GM19238 (cell line): Measurements from ENCODE around the gene APOM.

Experiments used
- DNase-seq: peaks from one replicate; pipeline ENCODE4 v3.0.0; 2011; ENCODE audit warnings: low spot score; ENCODE audit not compliant: insufficient read length

Gene APOM

DNA sequence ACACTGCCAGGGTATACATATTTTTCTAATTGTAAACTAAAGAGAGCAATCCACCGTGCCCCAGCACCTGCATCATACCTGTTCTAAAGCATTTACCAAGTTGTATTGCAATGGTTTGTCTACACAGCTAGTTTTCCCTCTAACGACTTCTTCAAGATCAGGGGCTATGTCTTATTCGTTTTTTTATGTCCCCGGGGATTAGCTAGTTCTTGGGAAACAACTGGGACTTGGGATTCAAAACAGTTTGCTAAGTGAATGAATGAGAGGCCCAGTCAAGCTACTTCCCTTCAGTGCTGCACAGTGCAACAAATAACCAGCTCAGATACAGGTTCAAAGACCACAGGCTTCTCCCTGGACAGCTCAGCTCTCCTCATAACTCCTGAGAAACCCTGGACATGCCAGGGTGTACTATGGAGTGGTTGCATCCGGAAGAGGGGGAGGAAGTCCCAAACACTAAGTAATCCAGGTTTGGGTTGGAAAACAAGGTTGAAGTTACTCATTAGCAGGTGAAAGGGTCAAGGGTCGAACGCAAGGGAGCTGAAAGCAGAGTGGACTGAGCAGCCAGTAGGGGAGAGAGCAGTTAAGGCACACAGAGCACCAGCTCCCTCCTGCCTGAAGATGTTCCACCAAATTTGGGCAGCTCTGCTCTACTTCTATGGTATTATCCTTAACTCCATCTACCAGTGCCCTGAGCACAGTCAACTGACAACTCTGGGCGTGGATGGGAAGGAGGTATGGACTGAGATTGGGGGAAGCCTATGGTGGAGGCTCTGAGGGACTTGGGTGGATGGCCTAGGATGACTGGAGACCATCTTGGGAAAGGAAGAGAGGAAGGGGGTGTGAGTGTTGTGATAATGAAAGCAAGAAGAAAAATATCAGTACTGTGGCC, at the start of gene APOM:
TSS of gene APOM (plus strand) at position 546 of the 889 bp plus-strand sequence. CDS start at position 619, 73 bp downstream.
- DNase-seq: no peak

DNA sequence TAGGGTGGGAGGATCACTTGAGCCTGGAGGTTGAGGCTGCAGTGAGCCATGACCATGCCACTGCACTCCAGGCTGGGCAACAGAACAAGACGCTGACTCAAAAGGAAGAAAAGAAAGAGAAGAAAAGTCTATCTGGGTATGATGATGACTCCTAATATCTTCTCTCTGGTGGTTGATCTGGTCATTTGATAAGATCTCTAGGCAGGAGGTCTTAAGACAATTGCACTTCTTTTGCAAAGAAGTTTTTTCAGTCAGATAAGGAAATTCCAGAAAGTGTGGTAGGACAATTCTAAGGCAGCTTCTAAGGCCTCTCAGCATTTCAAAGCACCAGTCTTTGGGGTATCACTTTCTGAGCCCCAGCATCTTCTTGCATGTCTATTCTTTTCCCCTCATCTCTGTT, 48.4 kb upstream of the APOM start:
- no peak for DNase-seq

DNA sequence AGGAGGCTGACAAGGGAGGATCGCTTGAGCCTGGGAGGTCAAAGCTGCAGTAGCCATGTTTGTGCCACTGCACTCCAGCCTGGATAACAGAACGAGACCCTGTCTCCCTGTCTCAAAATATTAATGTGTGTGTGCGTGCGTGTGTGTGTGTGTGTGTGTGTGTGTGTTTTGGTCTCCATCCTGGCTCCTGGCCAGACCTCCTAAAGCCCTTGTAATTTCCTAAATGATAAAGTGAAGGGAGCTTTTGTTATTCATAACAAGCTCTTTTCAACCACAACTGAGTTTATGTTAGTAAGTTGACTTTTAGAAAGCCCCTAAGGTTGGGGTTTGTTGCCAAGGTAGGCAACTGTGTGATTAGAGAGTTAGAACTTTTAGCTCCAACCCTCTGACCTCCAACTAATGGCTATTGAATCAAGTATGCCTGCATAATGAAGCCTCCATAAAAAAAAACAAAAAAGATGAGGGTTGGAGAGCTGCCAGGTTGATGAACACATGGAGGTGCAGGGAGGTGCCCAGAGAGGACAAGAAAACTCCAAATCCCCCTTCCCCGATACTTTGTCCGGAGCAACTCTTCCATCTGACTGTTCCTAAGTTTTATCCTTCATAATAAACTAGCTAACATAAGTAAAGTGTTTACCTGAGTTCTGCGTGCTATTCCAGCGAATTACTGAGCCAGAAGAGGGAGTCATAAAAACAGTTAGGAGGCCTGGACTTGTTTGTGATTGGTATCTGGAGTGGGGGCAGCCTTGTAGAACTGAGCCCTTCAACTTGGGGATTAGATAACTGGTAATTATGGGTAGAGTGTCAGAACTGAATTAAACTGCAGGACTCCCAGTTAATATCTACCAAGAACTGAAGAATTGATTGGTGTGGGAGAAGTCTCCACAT, 45.9 kb upstream of the APOM start:
- no peak for DNase-seq

DNA sequence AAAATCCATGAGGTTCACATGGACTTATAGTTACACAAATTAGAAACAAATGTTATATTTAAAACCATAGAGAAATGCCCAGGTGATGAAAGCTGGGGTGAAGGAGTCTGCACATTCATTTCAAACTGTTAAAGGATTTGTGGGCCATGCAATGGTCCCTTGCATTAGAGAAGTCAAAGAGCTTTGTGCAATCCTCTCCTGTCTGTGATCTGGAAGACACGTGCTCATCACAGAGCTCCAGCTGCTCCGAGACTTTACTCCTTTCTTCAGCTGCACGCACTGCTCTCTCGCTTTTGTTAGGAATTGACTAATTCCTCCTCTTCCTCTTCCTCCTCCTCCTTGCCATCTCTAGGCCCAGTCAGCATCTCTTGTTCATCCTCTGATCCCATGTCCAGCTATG, 44.7 kb upstream of the APOM start:
- no peak for DNase-seq

DNA sequence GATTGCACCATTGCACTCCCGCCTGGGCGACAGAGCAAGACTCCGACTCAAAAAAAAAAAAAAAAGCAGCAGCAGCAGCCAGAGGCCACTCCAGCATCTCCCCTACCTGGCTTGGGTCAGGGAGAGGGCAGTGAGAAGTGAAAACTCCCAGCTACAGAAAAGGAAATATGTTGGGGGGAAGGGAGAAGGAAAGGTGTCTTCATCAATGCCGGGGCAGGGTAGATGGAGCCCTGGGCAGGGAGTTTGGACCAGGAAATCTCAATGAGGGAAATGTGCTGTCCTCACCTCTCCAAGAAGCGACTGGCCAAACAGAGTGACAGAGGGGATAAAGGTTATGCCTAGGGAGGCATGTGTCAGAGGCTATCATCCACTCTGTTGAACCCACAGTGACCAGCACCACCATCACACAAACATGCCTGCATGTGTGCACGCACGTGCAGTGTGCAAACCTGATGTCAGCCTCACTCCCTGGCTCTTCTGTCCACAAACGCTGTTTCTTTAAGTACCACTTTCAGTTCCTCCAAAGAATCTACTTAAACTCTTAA, 41.5 kb upstream of the APOM start:
- DNase-seq: no peak

DNA sequence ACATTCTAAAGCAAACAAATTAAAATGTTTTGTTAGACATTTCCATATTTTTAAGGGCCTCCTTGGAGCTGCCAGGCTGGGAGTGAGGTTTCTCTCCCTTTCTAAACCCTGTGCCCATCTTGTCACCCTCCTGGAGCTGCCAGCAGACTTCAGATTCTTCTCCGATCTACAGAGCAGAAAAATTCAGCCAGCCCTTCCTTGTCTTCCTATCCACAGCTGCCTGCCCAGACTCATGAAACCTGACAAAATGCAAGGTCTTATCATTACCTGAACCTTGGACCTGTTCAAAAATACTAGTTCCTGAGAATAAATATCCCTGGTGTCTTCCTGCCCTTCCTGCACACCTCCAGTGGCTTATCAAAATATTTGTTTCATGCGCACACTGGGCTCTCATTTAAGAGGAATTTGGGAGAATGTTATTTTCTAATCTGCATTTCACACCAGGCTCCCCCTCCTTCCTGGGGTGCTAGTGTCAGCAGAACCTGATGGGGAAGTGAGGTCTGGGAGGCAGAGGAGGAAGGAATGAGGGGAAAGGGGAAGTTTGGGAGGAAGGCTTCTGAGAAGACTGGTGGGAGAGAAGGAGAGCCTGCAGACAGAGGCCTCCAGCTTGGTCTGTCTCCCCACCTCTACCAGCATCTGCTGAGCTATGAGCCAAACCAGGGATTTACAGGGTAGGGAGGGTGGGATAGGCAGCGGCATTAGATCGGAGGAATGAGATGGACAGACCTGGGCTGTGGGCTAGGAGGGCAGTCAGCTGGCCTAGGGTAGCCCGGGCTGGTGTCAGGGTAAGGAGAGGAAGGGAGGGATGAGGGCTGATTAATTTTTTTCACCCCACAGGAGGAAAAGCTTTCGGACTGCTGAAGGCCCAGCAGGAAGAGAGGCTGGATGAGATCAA, 40.8 kb upstream of the APOM start, which contains the start of gene AIF1:
TSS of gene AIF1 (plus strand) at position 551 of the 895 bp plus-strand sequence. CDS start at position 647, 96 bp downstream.
- no peak for DNase-seq

DNA sequence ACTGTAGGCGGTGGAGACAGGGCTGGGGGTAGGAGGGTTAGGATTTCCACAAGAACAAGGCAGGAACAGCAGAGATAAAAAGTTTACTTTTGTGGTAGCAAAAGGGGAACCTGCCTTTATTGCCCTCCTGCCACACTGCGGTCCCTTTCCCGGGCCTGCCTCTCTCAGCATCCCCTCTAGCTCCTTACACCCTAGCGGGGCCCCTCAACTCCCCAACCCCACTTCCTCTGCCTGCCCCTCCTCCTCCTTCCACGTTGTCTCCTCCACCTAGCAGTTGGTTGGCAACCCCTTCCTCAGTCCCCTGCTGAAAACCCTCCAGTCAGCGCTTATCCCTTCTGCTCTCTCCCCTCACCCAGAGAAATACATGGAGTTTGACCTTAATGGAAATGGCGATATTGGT, 39.9 kb upstream of the APOM start:
- no peak for DNase-seq

DNA sequence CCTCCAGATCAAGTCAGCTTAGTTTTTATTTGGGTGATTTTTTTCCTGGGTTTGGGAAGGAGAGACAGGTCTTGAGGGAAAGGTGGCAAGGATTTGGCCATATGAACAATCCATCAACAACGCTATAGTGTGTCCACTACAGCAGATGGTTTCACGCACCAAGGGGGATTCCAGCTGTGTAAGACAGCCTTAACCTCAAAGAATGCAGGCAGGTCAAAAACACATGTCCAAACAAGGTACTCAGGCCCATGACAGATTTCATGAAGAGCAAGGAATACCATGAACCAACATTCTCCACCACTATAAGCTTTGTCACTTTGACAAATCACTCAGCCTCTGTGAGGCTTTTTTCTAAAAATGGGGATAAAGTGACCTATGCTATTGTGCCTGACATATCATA, 38.7 kb upstream of the APOM start:
- DNase-seq: no peak

DNA sequence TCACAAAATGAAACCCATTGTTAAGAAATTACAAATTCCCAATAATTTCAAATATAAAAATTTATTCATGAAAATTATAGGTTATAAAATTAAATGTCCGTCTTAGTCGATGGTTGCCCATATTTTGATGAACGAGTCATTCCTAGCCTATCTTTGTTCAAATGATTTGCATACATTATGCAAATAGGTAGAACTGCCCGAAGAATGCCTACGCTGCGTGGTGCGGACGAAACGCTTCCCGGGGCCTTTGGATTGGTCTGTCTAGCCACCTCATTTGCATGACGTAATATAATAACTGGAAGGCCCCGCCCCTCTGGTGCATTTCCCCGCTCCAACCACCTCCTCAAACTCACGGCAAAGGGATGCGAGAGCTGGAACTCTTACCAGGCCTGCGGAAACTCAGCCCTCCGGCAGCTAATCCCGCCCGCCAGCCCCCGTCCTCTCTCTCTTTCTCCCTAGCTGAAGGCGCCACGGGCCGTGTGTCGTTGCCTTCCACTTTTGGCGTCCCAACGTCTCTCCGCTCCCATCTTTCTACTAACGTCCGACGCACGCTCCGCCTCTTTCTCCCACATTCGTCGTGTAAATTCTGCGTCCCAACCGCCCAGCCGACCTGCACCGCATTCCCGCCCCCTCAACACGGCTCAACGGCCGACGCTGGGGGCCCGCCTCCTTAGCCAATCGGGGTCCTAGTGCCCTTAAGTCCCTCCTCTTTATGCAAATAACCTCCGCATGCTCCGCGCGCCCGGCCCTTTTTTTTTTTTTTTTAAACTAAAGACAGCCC, 35.7 kb upstream of the APOM start:
- DNase-seq: peak; percentile 86

DNA sequence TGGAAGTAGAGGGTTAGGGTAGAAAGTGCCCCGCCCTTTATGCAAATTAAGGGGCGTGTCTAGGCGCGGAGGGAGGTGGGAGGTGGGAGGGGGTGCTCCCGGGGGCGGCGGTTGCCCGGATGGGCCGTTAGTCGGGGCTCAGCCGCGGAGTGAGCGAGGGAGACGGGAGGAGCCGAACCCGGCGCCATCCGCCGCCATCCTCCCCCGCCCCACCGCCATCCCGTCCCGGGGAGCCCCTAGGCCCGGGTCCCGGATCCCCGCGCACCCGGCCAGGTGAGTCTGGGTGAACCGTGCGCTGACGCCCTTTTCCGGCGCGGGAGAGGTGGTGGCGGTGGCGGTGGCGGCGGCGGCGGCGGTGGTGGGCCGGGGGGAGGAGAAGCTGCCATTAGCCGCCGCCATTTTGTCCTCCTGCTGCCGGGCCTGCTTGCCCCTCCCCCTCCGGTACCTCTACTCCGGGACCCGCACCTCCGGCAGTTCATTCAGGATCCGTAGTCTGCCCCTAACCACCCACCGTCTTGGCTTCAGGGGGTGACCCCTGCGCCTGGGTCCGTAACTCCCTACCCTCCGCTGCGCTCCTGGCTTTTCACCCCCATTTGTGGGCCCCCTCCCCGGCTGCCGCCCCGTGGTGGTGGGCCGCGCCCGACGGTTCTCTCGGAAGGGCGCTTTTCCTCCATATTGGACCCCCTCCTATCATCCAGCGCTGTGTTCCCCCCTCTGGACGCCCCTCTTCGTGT, 34.9 kb upstream of the APOM start, which contains the start of gene PRRC2A:
TSS of gene PRRC2A (plus strand) at position 130 of the 734 bp plus-strand sequence. CDS start 2,075 bp downstream, outside the sequence.
- peak; percentile 87 for DNase-seq

DNA sequence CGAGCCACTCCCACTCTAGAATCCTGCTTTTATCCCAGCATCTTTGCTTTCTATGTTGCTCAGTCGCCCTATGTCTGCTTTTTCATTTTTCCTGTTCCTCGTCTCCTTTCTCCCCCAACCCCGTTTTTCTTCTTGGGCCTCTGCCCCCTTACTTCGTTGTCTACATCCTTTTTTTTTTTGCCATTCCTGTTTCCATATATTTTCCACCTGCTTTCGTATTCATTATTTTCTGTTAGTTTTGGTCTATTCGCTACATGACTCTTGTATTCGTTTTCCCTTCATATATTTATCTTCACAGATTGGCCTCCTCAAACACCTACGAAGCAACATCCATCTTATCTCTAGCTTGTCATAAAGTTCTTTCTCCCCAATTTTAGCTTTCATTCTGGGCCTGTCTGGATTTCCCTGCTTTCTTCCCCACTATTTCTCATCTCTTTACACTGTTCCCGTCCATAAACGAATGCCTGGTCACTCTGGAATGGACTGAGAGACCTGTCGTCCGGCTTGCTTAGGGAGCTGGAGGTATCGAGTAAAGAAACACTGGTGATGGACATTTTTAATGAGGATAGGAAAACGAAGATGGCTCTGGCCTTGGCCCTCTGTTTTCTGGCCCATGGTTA, 34.3 kb upstream of the APOM start:
- no peak for DNase-seq

DNA sequence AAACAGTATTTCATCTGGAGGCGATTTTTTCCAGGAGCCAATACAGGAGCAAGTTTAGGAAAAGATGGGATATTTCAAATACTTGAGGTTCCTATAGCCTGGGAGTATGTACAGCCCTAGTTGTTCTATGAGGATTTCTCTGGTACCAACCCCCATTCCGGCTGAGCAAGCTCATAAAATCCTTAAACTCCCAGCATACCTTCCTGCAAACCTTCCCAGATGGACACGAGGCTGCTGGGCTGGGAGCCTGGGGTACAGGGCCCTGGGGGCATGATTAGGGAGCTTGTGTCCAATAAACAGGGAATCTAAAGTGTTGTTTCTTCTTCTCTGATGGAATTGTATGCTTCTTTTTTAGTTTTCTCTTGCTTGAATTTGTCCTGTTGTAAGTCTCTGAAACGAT, 33.7 kb upstream of the APOM start:
- no peak for DNase-seq

DNA sequence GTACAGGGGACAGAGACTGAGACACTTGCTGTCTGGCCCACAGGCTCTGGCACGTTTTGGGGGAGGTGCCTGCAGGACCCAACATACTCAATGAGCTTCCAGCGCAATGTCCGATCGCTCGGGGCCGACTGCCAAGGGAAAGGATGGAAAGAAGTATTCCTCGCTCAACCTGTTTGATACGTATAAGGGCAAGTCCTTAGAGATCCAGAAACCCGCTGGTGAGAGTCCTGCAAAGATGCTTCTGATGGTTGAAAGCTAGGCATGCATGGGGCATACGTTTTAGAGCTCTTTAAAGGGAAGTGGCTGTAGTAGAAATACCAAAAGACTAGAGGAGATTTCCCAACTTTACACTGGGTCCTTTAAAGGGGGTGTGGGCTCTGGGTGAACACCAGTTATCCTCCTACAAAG, 33.0 kb upstream of the APOM start:
- DNase-seq: no peak

DNA sequence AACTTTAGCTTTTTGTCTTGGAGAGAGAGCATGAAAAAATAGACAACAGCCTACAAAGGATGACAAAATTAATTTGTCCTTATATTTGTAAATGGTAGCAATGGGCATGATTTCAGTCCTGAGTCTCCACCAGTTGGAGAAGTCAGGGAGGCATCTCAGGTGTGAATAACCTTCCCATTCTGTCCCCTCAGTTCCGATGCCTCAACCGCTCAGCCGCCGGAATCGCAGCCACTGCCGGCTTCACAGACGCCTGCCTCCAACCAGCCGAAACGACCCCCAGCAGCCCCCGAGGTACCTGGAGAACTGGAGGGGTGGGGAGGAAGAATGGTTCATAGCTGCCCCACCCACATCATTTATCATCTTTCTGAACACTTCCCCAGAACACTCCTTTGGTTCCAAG, 31.6 kb upstream of the APOM start:
- DNase-seq: no peak

DNA sequence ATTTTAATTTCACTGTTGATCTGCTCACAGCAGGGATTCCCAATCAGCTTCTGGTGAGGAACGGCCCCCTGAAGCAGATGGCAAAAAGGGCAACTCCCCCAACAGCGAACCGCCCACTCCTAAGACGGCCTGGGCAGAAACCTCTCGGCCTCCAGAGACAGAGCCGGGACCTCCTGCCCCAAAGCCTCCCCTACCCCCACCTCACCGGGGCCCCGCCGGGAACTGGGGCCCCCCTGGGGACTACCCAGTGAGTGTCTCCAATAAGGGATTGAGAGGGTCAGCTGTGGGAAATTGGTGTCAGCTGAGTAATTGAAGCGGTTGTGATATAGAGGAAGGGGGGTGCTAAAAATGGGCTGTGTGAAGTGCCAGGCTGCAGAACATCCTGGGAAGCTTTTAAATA, 28.7 kb upstream of the APOM start:
- DNase-seq: no peak

DNA sequence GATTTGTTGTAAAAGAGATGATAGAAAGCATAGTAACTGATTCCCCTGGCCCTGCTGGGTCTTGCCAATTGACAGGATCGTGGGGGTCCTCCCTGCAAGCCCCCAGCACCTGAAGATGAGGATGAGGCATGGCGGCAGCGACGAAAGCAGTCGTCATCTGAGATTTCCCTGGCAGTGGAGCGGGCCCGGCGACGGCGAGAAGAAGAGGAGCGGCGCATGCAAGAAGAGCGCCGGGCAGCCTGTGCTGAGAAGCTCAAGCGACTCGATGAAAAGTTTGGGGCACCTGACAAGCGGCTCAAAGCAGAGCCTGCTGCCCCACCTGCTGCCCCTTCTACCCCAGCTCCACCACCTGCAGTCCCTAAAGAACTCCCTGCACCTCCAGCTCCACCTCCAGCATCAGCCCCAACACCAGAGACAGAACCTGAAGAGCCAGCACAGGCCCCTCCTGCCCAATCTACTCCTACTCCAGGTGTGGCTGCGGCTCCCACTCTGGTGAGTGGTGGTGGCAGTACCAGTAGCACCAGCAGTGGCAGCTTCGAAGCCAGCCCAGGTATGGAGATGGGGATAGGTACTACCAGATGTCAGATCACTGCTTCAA, 27.9 kb upstream of the APOM start:
- DNase-seq: no peak

DNA sequence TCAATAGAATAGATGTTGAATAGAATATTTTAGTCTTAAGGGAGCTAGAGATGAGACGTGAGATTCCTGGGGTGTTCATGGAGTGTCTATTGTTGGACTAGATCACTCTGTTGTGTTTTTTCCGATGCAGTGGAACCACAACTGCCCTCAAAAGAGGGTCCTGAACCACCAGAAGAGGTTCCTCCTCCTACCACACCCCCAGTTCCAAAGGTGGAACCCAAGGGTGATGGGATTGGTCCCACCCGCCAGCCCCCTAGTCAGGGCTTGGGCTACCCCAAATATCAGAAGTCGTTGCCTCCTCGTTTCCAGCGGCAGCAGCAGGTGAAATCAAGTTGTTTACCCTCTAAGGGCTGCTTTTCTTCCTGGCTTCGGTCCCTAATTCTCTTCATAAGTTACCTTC, 26.7 kb upstream of the APOM start:
- no peak for DNase-seq

DNA sequence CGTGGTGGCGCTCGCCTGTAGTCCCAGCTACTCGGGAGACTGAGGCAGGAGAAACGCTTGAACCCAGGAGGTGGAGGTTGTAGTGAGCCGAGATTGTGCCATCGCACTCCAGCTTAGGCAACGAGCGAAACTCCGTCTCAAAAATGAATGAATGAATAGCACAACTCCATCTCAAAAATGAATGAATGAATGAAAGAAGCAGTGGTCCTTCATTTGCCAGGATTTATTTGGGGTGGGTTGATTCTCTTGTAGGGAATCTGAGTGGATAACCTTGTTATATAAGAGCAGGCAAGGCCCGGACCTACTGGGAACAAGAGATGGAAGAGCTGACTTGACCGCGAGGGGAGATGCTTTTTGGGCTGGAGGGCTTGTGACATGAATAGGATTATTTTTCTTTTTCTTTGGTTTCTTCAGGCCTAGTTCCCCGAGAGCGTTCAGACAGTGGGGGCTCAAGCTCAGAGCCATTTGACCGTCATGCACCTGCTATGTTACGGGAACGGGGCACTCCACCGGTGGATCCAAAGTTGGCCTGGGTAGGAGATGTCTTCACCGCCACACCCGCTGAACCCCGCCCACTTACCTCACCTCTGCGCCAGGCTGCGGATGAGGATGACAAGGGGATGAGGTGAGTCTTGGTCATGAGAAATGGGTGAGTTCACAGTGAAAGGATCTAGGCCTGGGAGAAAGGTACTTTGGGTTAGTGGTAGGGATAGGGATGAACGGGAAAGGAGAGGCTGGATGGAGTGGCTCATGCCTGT, 25.3 kb upstream of the APOM start:
- DNase-seq: no peak
